HG03280 (cell line): ENCODE data around the gene SLC38A3.

Experiments
- ATAC-seq: cut with Tn5 transposase; IDR thresholded peaks from one replicate; pipeline ENCODE4 v1.9.1; 2021; ENCODE audit warnings: mild to moderate bottlenecking, moderate library complexity; ENCODE audit not compliant: unreplicated experiment

The SLC38A3 gene

DNA sequence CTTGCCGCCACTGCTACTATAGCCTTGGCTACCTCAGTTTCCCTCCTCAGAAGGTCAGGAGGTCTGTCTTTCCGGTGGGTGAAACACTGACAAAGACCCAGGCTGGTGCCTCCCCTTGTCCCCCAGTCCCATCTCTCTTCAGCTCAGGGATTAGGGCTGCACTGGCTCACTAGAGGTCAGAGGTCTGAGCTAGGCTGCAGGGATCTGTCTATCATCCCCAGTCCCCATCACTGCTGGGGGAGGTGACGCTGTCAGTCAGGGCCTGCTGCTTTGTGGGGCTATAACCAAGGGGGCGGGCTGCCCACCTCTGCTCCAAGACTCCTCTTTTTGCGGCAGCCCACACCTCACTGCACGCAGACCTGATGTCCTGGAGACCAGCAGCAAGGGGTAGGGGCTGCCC, 36.3 kb upstream of the SLC38A3 start:
- no peak for ATAC-seq

- no peak for ATAC-seq
Measured at GRCh38 chr3:50169232-50169832, 35.7 kb upstream of the SLC38A3 start.

DNA sequence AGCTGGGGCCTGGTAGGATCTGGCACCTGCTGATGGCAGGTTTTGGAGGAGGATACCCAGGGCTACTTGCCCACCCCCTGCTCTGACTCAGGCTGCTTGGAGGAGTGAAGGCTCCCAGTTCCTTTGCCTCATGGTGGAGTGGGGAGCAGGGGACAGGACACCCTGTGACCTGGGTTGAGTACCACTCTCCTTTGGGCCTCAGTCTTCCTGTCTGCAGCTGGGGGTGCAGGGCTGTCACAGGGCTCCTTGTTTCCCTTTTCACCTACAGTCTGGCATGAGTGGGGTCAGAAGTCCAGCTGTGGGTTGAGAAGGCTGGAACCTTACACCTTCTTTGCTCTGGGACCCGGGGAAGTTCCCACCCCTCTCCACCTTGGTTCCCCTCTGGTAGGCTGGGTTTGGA, 35.2 kb upstream of the SLC38A3 start:
- ATAC-seq = no peak

DNA sequence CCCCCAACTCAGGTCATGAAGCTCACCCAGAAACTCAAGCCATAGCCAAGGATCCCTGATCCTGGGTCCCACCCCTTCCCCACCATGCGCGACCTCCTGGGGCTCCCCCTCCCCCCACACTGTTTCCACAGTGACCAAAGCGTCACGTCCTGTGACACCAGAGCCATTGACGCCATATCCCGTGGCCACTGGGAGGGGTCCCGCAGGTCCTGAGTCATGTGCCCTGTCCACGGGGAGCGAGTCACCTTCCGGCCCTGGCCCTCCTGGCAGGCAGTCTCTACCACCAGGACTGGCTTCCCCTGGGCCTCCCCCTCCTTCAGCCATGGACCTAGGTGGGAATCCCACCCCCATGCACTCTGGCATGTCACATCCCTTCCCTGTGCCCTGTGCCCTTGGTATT, 34.4 kb upstream of the SLC38A3 start:
- ATAC-seq = no peak

DNA sequence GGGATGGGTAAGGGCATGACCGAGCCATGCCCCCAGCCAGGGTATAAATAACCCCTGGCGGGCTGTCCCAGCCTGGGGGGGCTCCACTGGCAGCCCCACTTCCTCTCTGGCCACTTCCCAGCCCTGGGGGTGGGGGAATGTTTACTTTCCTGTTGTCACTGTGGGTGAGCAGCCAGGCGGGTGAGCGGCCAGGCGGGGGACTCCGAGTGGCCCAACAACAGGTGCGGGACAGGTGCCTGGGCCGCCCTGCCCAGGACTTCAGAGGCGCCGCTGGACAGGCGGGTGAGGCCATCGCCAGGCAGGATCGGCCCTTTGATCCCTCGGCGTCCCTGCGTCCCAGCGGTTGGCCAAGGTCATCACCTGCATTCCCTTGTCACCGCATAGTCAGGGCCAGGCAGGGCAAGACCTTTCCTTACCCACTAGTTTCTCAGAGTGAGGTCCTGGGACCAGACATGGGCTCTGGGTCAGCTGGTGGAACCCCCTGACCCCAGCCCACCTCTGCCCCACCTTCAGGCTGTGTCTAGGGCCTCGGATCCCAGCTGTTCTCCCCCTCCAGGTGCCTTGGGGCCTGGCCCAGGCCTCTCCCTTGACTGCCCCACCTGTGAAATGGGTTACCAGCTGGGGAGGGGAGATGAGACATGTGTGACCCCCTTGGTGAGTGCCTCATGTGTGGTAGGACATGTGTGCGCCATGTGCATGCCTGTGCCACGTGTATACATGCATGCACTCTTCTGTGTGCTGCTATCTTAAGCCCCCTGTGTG, 33.4 kb upstream of the SLC38A3 start:
- no peak for ATAC-seq

DNA sequence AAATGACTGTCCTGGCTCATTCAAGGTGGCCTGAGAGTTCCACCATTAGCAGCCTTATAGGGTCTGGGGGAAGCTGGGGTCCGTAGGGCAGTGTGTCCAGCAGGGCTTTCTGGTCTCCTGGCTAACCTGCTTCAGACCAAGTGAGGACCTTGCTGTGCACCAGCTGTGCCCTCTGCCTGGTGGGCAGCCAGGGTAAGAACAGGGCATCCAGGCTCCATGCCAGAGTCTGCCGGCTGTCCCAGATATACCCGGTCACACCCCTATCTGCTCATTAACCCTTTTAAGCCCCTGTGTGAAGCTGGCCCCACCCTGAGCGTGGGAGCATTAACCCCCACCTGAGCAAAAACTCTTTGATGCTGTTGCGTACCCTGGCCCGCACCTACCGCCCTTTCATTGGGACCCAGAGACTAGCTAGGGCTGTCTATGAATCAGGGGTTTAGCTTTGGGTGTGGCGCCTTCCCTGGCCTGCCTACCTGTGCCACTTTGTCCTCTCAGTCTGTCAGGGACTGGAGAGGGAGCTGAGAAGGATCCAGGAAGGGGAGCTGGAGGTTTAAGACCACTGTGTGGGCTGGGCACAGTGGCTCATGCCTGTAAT, 32.3 kb upstream of the SLC38A3 start:
- ATAC-seq = no peak

DNA sequence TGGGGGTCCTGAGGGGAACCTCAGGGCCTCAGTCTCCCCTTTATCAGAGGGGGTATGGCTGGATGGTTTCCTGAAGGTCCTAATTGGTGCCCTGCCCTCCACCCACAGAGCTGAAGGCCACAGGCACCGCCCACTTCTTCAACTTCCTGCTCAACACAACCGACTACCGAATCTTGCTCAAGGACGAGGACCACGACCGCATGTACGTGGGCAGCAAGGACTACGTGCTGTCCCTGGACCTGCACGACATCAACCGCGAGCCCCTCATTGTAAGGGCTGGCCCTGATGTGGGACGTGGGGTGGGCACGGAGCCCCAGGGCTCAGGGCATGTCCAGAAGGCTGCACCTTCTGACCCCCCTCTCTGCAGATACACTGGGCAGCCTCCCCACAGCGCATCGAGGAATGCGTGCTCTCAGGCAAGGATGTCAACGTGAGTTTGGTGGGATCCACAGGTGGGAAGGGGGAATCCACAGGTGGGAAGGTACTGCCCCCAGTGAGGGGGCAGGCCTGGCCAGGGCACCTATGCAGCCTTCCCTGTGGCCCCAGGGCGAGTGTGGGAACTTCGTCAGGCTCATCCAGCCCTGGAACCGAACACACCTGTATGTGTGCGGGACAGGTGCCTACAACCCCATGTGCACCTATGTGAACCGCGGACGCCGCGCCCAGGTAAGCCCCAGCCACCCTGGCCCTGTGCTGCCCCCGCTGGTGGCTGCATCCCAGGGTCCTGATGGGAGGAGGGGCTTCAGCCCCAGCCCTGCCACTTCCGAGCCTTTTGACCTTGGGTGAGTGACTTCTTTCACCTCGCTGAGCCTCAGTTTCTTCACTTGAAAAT, 31.2 kb upstream of the SLC38A3 start:
- ATAC-seq = no peak

- ATAC-seq = no peak
Measured at GRCh38 chr3:50174517-50174895, 30.6 kb upstream of the SLC38A3 start.

DNA sequence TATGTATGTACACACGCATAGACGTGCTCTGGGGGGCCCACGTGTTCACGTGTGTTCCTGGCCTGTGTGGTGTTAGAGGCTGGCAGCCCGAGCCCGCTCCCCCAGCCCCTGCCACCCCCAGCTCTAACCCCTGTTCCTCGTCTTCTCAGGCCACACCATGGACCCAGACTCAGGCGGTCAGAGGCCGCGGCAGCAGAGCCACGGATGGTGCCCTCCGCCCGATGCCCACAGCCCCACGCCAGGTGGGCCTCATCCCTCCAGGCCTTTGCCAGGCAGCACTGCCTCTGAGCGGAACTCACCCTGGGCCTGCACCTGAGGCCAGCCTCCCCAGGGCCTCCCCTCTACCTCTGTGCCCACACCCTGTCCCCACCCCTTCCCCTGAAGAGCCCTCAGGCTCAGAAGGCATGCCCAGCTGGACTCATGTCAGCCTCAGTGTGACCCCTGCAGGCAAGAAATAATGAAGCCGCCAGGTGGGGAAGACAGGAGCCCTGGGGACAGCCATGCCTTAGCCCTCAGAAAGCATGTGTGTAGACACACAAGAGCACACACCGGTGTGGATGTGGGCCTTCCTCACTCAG, 30.0 kb upstream of the SLC38A3 start:
- no peak for ATAC-seq

DNA sequence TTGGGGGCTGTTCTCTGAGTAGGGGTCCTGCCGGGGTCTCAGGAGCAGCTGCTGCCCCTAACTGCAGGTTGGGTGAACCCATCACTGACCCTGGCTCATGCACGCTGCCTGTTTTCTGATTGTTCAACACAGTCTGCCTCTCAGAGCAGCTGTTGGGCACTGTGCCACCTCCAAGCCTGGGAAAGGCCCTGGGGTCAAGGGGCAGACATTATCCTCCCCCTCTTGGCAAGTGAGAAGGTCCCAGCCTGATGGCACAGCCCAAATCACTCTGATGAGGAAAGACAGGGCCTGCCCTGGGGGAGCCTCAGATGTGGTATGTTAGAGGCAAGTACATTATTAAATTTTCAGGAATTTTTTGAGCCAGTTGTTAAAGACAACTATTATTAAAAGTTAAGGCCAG, 27.7 kb upstream of the SLC38A3 start:
- no peak for ATAC-seq

- ATAC-seq = no peak
Measured at GRCh38 chr3:50179710-50180109, 25.4 kb upstream of the SLC38A3 start.

DNA sequence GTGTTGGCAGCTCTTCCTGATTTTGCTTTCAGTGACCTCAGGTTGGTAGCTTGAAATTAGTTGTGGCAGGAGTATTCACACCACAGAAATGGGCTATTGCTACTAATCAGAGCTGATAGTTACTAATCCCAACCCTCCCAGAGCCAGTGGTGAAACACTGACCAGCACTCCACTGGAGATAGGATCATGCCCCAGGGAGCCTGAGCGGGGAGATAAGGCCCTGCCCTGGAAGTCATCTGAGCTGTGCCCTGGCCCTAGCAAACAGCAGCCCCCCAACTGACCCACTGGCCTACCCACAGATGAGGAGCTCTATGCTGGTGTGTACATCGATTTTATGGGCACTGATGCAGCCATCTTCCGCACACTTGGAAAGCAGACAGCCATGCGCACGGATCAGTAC, 23.1 kb upstream of the SLC38A3 start:
- no peak for ATAC-seq

- ATAC-seq = no peak
Measured at GRCh38 chr3:50182533-50183099, 22.5 kb upstream of the SLC38A3 start.

DNA sequence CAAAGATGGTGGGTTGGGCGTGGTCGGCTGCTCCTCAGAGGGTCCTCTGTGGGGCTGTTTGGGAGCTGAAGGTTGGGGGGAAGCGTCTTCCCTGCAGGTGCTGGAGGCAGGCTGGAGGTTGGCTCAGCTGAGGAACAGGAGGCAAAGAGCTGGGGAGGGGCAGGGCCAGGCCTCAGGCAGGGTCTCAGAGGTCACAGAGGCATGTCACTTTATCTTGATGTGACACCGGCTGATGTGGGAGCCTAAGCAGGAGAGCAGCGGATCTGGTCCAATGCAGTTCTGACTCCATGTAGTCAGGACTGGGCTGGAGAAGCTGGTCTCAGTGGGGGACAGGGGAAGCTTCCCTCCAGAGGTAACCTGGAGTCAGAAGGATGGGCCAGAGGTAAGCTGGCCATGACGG, 21.3 kb upstream of the SLC38A3 start:
- ATAC-seq = no peak

DNA sequence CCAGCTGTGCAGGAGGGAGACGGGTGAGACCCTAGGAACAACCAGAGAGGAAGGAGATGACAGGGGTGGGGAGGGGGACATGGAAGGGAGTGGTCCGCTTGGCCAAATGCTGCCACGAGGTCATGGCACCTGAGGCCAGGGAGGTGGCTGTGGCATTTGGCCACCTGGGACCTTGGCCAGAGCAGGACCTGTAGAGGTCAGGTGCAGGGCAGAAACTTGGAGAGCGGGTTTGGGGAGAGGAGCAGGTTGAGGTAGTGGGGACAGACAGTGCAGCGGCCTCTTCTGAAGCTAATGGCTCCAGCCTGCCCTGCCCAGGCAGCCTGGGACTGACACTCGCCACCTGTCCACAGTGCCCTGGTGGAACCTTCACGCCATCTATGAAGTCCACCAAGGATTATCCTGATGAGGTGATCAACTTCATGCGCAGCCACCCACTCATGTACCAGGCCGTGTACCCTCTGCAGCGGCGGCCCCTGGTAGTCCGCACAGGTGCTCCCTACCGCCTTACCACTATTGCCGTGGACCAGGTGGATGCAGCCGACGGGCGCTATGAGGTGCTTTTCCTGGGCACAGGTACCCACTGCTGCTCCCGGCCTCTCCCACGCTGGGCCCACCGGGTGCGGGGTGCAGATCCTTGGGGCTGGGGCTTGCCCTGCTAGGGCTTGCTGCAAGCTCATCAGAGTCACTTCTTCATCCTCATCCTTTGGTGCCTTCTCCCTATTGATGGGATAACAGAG, 20.7 kb upstream of the SLC38A3 start:
- no peak for ATAC-seq

- no peak for ATAC-seq
Measured at GRCh38 chr3:50185230-50185629, 19.8 kb upstream of the SLC38A3 start.

DNA sequence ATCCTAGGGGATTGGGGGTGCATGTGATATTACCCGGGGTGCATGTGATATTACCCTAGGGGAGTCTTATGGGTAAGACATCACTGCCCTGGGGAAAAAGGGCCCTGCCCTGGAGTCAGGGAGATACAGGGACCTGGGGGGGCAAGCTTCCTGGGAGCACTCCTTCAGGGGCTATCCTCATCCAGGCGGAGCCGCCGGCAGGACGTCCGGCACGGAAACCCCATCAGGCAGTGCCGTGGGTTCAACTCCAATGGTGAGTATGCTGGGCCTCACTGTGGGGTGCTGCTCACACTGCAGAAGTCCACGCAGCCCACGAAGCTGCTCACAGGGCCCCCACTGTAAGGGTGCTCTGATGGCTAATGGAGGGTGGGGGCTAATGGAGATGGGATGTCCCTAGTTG, 19.0 kb upstream of the SLC38A3 start:
- no peak for ATAC-seq

DNA sequence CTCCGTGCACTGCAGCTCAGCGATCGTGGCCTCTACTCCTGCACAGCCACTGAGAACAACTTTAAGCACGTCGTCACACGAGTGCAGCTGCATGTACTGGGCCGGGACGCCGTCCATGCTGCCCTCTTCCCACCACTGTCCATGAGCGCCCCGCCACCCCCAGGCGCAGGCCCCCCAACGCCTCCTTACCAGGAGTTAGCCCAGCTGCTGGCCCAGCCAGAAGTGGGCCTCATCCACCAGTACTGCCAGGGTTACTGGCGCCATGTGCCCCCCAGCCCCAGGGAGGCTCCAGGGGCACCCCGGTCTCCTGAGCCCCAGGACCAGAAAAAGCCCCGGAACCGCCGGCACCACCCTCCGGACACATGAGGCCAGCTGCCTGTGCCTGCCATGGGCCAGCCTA, 17.3 kb upstream of the SLC38A3 start:
- no peak for ATAC-seq

DNA sequence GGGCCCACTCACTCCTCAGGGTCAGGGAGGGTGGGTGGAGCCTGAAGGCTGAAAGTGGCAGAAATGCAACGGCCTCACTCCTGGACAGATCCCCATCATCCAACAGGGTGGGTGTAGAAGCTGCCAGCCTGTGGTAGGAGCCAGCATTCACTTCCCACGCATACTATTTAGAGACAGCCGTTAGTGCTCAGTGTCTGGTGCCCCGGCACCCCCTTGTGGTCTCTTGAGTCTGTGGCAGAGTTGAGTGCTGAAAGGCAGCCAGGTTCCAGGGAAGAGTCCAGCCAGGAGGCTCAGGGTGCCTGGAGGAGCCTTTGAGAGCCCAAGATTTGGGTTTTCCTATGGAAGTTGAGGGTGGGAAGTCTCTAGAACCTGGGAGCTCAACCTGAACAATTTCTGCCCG, 15.8 kb upstream of the SLC38A3 start:
- ATAC-seq = no peak

- no peak for ATAC-seq
Measured at GRCh38 chr3:50189989-50190388, 15.1 kb upstream of the SLC38A3 start.
